CD4-positive, alpha-beta T cell (primary cell): ENCODE measurements around the gene INPP5D. TPM values are rescaled to one million over a fixed set of nuclear protein-coding genes. Genes with fewer than 3 reads are reported as not detected.
"Not testable (repeated sequence)": the region's sequence is repeated elsewhere in the genome, so short reads cannot be mapped to it uniquely, and the experiment has no call there.

ENCODE experiments used
- ATAC-seq: fragments of 200-7000 bp; cut with Tn5 transposase; one replicate; pipeline ENCODE4 v1.10.0; 2022; ENCODE audit warnings: mild to moderate bottlenecking; ENCODE audit not compliant: poor library complexity
- CTCF ChIA-PET: fragments of 350-600 bp; sonication (Branson Sonifier 250); formaldehyde crosslinking; loops from one replicate; lab custom pipeline; 2021; ENCODE audit warnings: antibody characterized with exemption, inconsistent platforms; lab: Charles Lee
- POLR2A ChIA-PET: fragments of 350-600 bp; sonication (Branson Sonifier 250); formaldehyde crosslinking; loops from one replicate; lab custom pipeline; 2021; ENCODE audit warnings: antibody characterized with exemption, inconsistent platforms; lab: Charles Lee
- DNase-seq, 14 experiments: peaks; one replicate each; pipeline ENCODE4 v3.0.0-alpha.2; 2013 to 2020; ENCODE audit warnings: mixed read lengths in 2 of 14
- H3K27ac ChIP-seq, 2 donors: one replicate each; pipeline versions ENCODE4 v1.5.1 to v1.7.0; 2013; ENCODE audit warnings: low read length in 2 of 2, low read depth in 1 of 2, mild to moderate bottlenecking in 1 of 2
- H3K27me3 ChIP-seq, 2 experiments: 1 replicate in 1 of 2; 2 replicates in 1 of 2; pipeline versions ENCODE4 v1.6.1 to v1.7.0; 2013; ENCODE audit warnings: low read length in 2 of 2, control low read depth in 1 of 2, mild to moderate bottlenecking in 1 of 2, moderate library complexity in 1 of 2; ENCODE audit not compliant: insufficient read depth in 2 of 2, control insufficient read depth in 1 of 2
- H3K36me3 ChIP-seq: one replicate; pipeline ENCODE4 v1.6.1; 2013; ENCODE audit warnings: low read length, control low read depth; ENCODE audit not compliant: insufficient read depth
- H3K4me1 ChIP-seq: one replicate; pipeline ENCODE4 v1.6.1; 2013; ENCODE audit warnings: low read length, control low read depth; ENCODE audit not compliant: insufficient read depth
- H3K4me3 ChIP-seq: one replicate; pipeline ENCODE4 v1.5.1; 2013; ENCODE audit warnings: mild to moderate bottlenecking, low read length, moderate library complexity
- H3K9me3 ChIP-seq, 2 experiments: 1 replicate in 1 of 2; 2 replicates in 1 of 2; pipeline versions ENCODE4 v1.6.1 to v1.7.0; 2013; ENCODE audit warnings: low read length in 2 of 2, mild to moderate bottlenecking in 2 of 2, control low read depth in 1 of 2, moderate library complexity in 1 of 2; ENCODE audit not compliant: control insufficient read depth in 1 of 2, insufficient read depth in 1 of 2
- H3K27ac Mint-ChIP-seq: one replicate; pipeline ENCODE4 v1.8.0; 2020; ENCODE audit warnings: mixed read lengths
- H3K27me3 Mint-ChIP-seq: one replicate; pipeline ENCODE4 v1.8.0; 2021; ENCODE audit warnings: mixed read lengths
- H3K36me3 Mint-ChIP-seq: one replicate; pipeline ENCODE4 v1.8.0; 2021; ENCODE audit warnings: low read depth, mixed read lengths
- H3K4me1 Mint-ChIP-seq: one replicate; pipeline ENCODE4 v1.8.0; 2021; ENCODE audit warnings: low read depth, mixed read lengths
- H3K4me3 Mint-ChIP-seq: one replicate; pipeline ENCODE4 v1.8.0; 2020; ENCODE audit warnings: mild to moderate bottlenecking, mixed read lengths
- H3K9me3 Mint-ChIP-seq: one replicate; pipeline ENCODE4 v1.8.0; 2020; ENCODE audit warnings: mixed read lengths
- intact Hi-C, 2 experiments: fragments of 100-400 bp; cut with DNase I in 1 of 2; cut with micrococcal nuclease in 1 of 2; formaldehyde crosslinking; loops; one replicate each; pipeline versions ENCODE4 v1.15.1 to v1.9.0; 2023 to 2025; cut with DNase I, micrococcal nuclease
- total RNA-seq, 174 experiments: library from RNA in 2 of 174; stranded (reverse) in 2 of 174; gene quantifications; one replicate each; pipeline ENCODE4 v1.2.3 and lab custom pipeline; 2021 to 2026
- TF ChIP-seq, protein P1 (sequence below): fragments of 200-600 bp; IDR thresholded peaks from one replicate; pipeline ENCODE4 v1.8.0; 2022; ENCODE audit warnings: antibody characterized with exemption, mild to moderate bottlenecking

Gene INPP5D
- total RNA-seq, 2 experiments from 2014 or later = 141 to 154 TPM

DNA sequence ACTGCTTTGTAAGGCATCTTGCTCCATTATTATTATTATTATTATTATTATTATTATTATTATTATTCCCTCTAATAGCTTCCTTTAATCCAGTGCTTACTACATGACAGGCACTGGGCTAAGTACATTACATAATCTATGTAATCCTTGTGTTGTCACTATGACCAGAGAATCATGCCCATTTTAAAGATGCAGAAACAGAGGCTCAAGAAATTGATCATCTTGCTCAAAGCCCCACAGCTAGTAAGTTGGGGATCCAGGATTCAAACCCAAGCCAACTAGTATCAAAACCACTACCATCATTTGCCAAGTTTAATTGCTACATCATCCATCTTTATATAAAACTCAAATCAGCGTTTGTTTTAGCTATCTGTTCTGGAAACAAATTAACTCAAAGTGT lies 46.5 kb upstream of the INPP5D start:
- no peaks in the 10 kb centered on the region for H3K36me3 ChIP-seq
- Mint-ChIP-seq H3K4me3 (no peak overlapping the region), H3K4me1 (no peaks in the 10 kb centered on the region), H3K27me3 (no peaks in the 10 kb centered on the region), H3K36me3 (no peaks in the 10 kb centered on the region), H3K27ac (no peak overlapping the region), H3K9me3 (no peaks in the 10 kb centered on the region)
- CTCF ChIA-PET = interaction anchor here (0.5 kb wide), 1 partner anchor 80 kb away, joined by 4 read pairs; no protein-coding TSS in a partner anchor
- intact Hi-C loops = no loop called here
- DNase-seq (no peak), ATAC-seq (no peak)
- H3K27ac ChIP-seq = no peak overlapping the region
- no peaks in the 10 kb centered on the region for H3K4me1 ChIP-seq
- TF ChIP-seq, protein P1, sequence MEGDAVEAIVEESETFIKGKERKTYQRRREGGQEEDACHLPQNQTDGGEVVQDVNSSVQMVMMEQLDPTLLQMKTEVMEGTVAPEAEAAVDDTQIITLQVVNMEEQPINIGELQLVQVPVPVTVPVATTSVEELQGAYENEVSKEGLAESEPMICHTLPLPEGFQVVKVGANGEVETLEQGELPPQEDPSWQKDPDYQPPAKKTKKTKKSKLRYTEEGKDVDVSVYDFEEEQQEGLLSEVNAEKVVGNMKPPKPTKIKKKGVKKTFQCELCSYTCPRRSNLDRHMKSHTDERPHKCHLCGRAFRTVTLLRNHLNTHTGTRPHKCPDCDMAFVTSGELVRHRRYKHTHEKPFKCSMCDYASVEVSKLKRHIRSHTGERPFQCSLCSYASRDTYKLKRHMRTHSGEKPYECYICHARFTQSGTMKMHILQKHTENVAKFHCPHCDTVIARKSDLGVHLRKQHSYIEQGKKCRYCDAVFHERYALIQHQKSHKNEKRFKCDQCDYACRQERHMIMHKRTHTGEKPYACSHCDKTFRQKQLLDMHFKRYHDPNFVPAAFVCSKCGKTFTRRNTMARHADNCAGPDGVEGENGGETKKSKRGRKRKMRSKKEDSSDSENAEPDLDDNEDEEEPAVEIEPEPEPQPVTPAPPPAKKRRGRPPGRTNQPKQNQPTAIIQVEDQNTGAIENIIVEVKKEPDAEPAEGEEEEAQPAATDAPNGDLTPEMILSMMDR = no peak
- H3K9me3 ChIP-seq = peaks cover 0 to 3% of the 10 kb centered on the region in 2 experiments
- H3K4me3 ChIP-seq = no peak overlapping the region
- POLR2A ChIA-PET = no interaction called here
- no peaks in the 10 kb centered on the region for H3K27me3 ChIP-seq

GRCh38 chr2:233015019-233015645 lies 45.0 kb upstream of the INPP5D start:
- TF ChIP-seq, protein P1 = no peak
- DNase-seq (no peak), ATAC-seq (no peak)
- intact Hi-C loops = no loop called here
- no peaks in the 10 kb centered on the region for H3K4me1 ChIP-seq
- H3K27me3 ChIP-seq = no peaks in the 10 kb centered on the region
- CTCF ChIA-PET = no interaction called here
- no peaks in the 10 kb centered on the region for H3K36me3 ChIP-seq
- peaks cover 0 to 3% of the 10 kb centered on the region in 2 experiments for H3K9me3 ChIP-seq
- POLR2A ChIA-PET = no interaction called here
- H3K9me3 Mint-ChIP-seq = no peaks in the 10 kb centered on the region
- no peak overlapping the region for H3K27ac Mint-ChIP-seq
- H3K36me3 Mint-ChIP-seq = no peaks in the 10 kb centered on the region
- no peak overlapping the region for H3K27ac ChIP-seq
- H3K27me3 Mint-ChIP-seq = no peaks in the 10 kb centered on the region
- H3K4me3 Mint-ChIP-seq = no peak overlapping the region
- H3K4me3 ChIP-seq = no peak overlapping the region
- H3K4me1 Mint-ChIP-seq = no peaks in the 10 kb centered on the region

DNA sequence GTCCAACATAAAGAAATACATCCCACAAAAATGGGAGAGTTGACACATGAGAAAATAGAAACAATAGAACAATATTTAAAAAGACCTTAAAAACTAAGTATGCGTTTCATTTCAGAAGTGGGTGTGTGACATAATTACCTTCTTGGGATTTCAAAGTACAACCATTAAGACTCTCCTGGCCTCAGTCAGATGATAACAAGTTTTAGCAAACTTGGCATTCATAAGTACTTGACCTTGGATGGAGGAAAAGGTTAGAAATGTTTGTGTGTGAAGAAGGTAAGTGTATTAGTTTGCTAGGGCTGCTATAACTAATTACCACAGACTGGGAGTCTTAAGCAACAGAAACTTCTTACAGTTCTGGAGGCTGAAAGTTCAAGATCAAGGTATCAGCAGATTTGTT lies 42.2 kb upstream of the INPP5D start:
- no peak for ATAC-seq
- Mint-ChIP-seq H3K27ac (no peak overlapping the region), H3K27me3 (no peaks in the 10 kb centered on the region), H3K36me3 (no peaks in the 10 kb centered on the region), H3K4me3 (no peak overlapping the region), H3K4me1 (no peaks in the 10 kb centered on the region), H3K9me3 (no peaks in the 10 kb centered on the region)
- Histone ChIP-seq H3K27me3 (no peaks in the 10 kb centered on the region), H3K9me3 (peaks cover 0 to 3% of the 10 kb centered on the region in 2 experiments), H3K36me3 (no peaks in the 10 kb centered on the region), H3K4me3 (no peak overlapping the region), H3K27ac (no peak overlapping the region), H3K4me1 (no peaks in the 10 kb centered on the region)
- POLR2A ChIA-PET = no interaction called here
- DNase-seq = no peak
- CTCF ChIA-PET = no interaction called here
- intact Hi-C loops = no loop called here
- TF ChIP-seq, protein P1 = no peak

DNA sequence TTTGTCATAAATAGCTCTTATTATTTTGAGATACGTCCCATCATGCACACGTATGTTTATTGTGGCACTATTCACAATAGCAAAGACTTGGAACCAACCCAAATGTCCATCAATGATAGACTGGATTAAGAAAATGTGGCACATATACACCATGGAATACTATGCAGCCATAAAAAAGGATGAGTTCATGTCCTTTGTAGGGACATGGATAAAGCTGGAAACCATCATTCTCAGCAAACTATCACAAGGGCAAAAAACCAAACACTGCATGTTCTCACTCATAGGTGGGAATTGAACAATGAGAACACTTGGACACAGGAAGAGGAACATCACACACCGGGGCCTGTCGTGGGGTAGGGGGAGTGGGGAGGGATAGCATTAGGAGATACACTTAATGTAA lies 40.5 kb upstream of the INPP5D start:
- ATAC-seq, H3K4me1 ChIP-seq, H3K36me3 ChIP-seq, H3K27ac Mint-ChIP-seq, H3K27me3 Mint-ChIP-seq, H3K36me3 Mint-ChIP-seq, DNase-seq, H3K27me3 ChIP-seq, intact Hi-C loops, H3K27ac ChIP-seq, H3K4me3 ChIP-seq, POLR2A ChIA-PET, H3K9me3 Mint-ChIP-seq, H3K4me3 Mint-ChIP-seq, H3K9me3 ChIP-seq, H3K4me1 Mint-ChIP-seq, CTCF ChIA-PET: not testable (repeated sequence)
